Endometrial microvascular endothelial cells (primary cell): Measurements from ENCODE around the gene MRPS10. TPM values are rescaled to one million over a fixed set of nuclear protein-coding genes. Genes with fewer than 3 reads are reported as not detected.
"Not testable (repeated sequence)": the region's sequence is repeated elsewhere in the genome, so short reads cannot be mapped to it uniquely, and the experiment has no call there.

ENCODE experiments used
- in situ Hi-C: cut with HindIII; loops from 2 replicates; pipeline ENCODE4 v1.10.0; 2017; ENCODE audit warnings: low sequenced_read_pairs, low pct_unique_long_range_greater_than_20kb; ENCODE audit errors: inconsistent ontology term
- total RNA-seq: library from RNA; depleted of rRNA; stranded (reverse); fragments of >200 nt; gene quantifications from one replicate; pipeline ENCODE4 v1.2.3, GENCODE V29; 2015; ENCODE audit errors: inconsistent ontology term

The MRPS10 gene
- total RNA-seq, 1 donor from 2014 or later = 51.0 TPM

- in situ Hi-C loops = no loop called here
Measured at GRCh38 chr6:42188406-42188805, 29.3 kb downstream of the MRPS10 start.

- in situ Hi-C loops = no loop called here
Measured at GRCh38 chr6:42185597-42185996, 32.1 kb downstream of the MRPS10 start.

DNA sequence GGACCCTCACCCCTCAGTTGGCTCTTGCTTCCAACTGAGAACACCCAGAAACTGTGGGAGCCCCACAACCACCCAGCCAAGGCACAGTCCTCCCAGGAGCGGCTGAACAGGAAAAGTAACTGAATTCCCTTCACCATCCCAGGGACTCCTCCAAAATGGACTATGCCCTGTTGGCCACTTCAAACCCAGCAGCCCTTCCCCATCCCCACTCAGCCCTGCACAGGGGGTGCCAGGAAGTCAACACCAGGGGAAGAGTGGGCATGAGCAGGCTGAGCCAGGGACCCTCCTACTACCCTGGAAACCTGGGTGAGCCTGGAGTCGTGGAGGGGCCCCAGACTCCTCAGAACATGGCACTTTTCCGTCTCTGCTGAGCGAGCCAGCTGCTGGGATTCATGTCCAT lies 33.2 kb downstream of the MRPS10 start:
- in situ Hi-C loops = no loop called here

DNA sequence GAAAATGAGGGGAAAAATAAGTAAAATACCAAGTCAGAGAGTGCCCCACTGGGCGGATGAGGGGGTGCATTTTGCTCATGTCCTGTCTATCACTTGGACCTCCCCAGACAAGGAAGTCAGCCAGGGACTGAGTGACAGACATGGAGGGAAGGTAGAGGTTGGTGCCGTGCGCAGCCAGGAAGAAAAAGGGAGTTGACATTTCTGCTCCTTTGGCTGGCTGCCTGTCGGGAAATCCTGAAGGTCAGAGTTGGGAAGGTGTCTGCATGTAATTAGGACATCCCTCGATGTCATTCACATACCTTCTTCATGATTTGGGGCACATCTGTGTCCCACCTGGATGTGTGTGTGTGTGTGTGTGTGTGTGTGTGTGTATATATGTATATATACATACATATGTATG lies 35.6 kb downstream of the MRPS10 start:
- in situ Hi-C loops = no loop called here

DNA sequence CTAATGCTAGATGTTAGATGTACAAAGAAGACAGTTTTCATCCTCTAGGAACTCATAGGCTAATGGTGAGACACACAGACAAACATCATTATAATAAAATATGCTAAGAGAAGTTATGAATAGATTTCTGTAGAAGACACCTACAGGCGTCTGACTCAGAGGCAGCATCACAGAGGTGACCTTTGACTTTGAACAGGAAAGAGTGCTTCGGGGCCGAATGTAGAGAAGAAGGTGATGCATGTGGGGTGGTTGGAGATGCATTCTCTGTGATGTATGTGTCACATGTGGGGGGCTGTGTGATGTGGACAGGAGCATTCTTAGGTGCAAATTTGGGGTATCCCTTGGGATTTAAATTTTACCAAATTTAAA lies 37.7 kb downstream of the MRPS10 start:
- in situ Hi-C loops = no loop called here

DNA sequence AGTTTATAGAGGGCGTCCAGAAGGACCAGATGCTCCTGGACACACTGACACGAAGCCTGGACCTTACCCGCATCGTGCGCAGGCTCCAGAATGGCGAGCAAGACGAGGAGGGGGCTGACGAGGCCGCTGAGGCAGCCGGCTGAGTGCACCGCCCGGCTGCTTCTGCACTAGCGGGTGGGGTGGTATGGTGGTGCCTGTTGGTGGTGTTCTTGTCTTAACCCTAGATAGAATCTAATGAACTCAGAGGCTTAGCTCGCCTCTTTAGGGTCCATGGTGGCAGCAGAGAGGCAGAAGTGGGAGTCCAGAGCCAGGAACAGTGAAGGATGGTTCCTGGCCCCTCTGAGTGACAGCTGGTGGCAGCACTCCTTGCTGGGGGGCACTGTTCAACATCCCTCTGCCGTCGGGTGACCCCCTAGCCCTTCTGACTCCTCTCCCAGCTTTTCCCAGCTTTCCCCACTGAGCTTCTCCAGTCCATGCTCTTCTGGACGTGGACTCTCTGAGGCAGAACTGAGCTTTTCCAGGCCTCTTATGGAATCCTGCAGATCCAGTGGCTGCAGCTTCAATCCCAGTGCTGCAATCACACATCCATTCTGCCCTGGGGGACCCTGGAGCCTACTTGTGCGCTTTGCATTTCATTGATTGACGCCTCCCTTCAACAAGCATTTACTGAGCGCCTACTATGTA lies 38.3 kb downstream of the MRPS10 start:
- in situ Hi-C loops = no loop called here

- in situ Hi-C loops = no loop called here
Measured at GRCh38 chr6:42177514-42178364, 39.9 kb downstream of the MRPS10 start.

DNA sequence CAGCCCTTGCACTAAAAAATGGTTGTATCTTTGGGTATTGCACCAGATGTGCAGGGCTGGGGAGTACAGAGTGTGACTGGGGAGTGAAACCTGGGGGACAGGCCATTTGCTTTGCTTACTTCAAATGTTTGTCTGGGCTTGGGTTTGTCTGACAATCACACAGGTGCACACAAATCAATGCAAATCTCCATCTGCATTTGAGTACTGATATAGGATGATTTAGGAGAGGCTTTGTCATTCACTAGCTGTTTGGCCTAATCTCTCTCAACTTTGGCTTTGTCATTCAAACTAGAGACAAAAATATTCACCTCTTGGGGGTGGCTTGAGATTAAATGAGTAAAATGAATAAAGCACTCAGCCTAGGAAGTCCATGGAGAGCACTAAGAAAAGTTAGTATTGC lies 40.7 kb downstream of the MRPS10 start:
- in situ Hi-C loops = no loop called here

DNA sequence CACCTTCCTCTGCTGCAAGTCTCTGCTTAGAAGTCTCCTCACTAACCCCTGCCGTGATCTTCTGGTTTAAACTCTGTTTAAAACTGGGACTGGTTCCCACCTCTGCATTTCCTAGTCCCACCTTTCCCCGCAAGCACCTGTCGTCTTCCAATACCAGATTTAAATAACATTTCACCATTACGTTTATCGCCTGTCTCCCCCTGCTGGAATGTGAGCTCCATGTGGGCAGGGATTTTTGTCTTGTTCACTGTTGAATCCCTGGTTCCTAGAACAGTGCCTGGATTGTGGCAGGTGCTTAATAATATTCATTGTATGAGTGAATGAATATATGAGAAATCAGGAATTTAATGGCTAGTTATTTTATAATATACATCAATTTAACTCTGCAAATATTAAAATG lies 41.8 kb downstream of the MRPS10 start:
- in situ Hi-C loops = no loop called here

DNA sequence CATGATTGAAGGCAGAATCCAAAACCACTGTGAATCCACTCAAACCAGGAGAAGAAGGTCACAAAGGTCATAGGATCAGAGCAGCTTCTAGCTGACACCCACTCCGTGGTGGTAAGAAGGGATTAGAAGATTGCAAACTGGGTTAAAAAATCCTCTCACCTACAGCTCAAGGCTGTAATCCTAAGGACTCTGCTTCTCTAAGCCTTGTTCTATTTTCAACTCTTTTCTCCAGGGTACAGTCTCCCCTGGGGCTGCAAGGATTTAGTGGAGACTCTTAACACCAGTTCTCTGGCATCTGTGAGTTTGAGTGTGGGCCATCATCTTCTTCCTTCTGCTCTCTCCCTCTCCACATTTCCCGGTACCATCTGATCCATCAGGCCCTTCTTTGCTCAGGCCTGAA lies 44.6 kb downstream of the MRPS10 start, which contains the start of gene GUCA1A:
TSS of gene GUCA1A (plus strand) at position 264 of the 400 bp plus-strand sequence. CDS start 250 bp downstream, outside the sequence.
- in situ Hi-C loops = no loop called here

DNA sequence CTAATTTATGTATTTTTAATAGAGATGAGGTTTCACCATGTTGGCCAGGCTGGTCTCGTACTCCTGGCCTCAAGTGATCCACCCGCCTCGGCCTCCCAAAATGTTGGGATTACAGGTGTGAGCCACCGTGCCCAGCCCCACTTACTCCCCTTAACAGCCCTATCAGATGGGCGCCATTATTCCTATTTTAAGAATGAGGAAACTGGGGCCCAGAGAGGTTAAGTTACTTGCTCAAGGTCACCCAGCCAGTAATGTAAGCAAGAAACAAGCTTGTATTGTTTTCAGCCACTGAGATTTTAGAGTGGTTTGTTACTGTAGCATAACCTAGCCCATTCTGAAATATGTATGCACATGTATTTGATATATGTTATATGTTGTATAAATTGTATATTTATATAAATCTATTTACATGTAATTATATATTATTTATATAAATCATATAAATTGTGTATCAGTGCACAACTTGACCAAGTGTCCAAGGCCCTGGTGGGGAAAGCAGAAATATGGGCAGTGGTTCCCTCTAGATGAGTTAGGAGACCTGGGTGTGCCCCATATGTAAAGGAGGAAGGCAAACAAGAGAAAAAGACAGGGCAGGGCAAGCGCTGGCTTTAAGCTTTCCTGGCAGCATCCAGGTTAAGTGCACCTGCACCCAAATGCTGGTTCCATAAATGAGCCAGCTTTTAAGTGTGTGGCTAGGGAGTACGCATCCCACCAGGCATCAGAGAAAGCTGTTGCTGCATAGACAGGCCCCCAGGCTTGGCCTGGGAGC lies 45.7 kb downstream of the MRPS10 start:
- in situ Hi-C loops = no loop called here

DNA sequence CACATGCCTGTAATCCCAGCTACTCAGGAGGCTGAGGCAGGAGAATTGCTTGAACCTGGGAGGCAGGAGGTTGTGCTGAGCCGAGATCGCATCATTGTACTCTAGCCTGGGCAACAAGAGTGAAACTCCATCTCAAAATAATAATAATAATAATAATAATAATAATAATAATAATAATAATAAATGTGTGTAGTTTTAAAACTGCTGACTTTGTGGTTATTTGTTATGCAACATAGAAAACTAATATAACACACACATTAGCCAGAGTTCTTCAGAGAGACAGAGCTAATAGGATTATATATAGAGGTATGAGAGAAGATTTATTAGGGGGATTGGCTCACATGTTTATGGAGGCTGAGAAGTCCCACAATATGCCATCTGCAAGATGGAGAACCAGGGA lies 47.9 kb downstream of the MRPS10 start:
- in situ Hi-C loops = not testable (repeated sequence)

DNA sequence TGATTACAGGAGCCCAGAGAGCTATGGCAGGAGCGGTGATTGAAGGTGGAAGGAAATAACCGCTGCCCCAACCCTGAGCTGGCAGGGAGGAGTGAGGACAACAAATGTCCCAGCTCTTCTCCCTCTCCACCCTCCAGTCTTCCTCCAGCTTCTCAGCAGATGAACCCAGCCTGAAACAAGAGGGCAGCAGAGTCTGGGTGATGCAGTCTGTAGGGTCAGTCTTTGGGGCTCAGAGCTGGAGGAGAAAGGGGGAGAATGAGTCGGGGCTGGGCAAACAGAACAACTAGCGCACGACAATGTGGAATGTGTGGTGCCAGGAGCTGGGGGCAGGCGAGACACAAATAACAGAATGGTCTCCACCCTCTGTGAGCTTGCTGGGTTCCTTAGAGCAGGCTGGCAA lies 49.0 kb downstream of the MRPS10 start:
- in situ Hi-C loops = no loop called here

GRCh38 chr6:42166444-42167141 lies 51.1 kb downstream of the MRPS10 start:
- in situ Hi-C loops = no loop called here

GRCh38 chr6:42165016-42165415 lies 52.6 kb downstream of the MRPS10 start:
- in situ Hi-C loops = no loop called here

DNA sequence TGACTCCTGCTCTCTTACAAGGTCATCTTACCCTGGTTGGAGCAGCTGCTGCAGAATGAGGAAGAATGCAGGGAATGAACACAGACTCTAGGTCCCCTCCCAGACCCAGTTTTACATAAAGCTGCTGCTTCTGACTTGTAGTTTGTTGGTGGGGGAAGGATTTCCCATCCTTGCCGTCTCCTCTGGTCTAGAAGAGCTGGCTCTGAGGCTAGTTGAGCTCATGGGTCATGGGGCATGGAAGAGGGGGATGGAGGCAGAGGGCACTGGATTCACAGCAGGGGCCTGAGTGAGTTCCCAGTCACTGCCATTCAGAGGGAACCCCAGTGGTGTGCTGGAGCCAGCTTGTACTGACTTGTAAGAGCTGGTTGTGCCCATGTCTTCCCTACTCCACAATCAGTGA lies 53.7 kb downstream of the MRPS10 start:
- in situ Hi-C loops = no loop called here

- in situ Hi-C loops = no loop called here
Measured at GRCh38 chr6:42162812-42163211, 54.8 kb downstream of the MRPS10 start.

- in situ Hi-C loops = no loop called here
Measured at GRCh38 chr6:42162384-42162783, 55.3 kb downstream of the MRPS10 start.

- in situ Hi-C loops = no loop called here
Measured at GRCh38 chr6:42159431-42160024, 58.1 kb downstream of the MRPS10 start.
